Effector memory CD4-positive, alpha-beta T cell (primary cell): ENCODE results near the gene GJB5.
A peak's percentile ranks its signal among the peaks of the same experiment; 100 is the strongest.

Source experiments
- DNase-seq, 3 donors: peaks; one replicate each; pipeline ENCODE4 v3.0.0-alpha.2; 2020
- H3K27ac ChIP-seq: 2 replicates; pipeline ENCODE4 v1.7.0; 2013; ENCODE audit warnings: mild to moderate bottlenecking, low read length, moderate library complexity; ENCODE audit not compliant: insufficient read depth, poor library complexity, severe bottlenecking
- H3K27me3 ChIP-seq: replicated peaks from 2 replicates; pipeline ENCODE4 v1.7.0; 2013; ENCODE audit warnings: mild to moderate bottlenecking, low read length; ENCODE audit not compliant: insufficient read depth, control insufficient read depth, poor library complexity, severe bottlenecking
- H3K36me3 ChIP-seq: 2 replicates; pipeline ENCODE4 v1.7.0; 2013; ENCODE audit warnings: mild to moderate bottlenecking, low read length, moderate library complexity; ENCODE audit not compliant: control insufficient read depth, insufficient read depth
- H3K4me1 ChIP-seq: 2 replicates; pipeline ENCODE4 v1.7.0; 2013; ENCODE audit warnings: low read length, mild to moderate bottlenecking; ENCODE audit not compliant: control insufficient read depth, insufficient read depth, poor library complexity, severe bottlenecking
- H3K4me3 ChIP-seq: 2 replicates; pipeline ENCODE4 v1.7.0; 2013; ENCODE audit warnings: low read length, low read depth, mild to moderate bottlenecking; ENCODE audit not compliant: insufficient read depth, poor library complexity, severe bottlenecking
- H3K9me3 ChIP-seq: 2 replicates; pipeline ENCODE4 v1.7.0; 2013; ENCODE audit warnings: mild to moderate bottlenecking, low read length, moderate library complexity; ENCODE audit not compliant: control insufficient read depth

GJB5 gene

GRCh38 chr1:34781071-34781843, 26.4 kb downstream of the GJB5 start, which contains the start of gene GJB3:
TSS of gene GJB3 (plus strand) at chr1:34781214. CDS start at chr1:34784763, 3,549 bp downstream.
- H3K4me1 ChIP-seq, result peaks cover 12% of the 10 kb centered on the region
- no peak for DNase-seq
- peaks cover 18% of the 10 kb centered on the region for H3K27me3 ChIP-seq
- H3K9me3 ChIP-seq, result no peaks in the 10 kb centered on the region
- no peaks in the 10 kb centered on the region for H3K36me3 ChIP-seq
- H3K4me3 ChIP-seq, result peak within 1 kb of the TSS; percentile 29
- H3K27ac ChIP-seq, result no peak within 1 kb of the TSS

- no peak for DNase-seq
- H3K27me3 ChIP-seq, result peaks cover 18% of the 10 kb centered on the region
- H3K4me1 ChIP-seq, result peaks cover 12% of the 10 kb centered on the region
- H3K4me3 ChIP-seq, result peak overlapping the region; percentile 29
- H3K36me3 ChIP-seq, result no peaks in the 10 kb centered on the region
- no peak overlapping the region for H3K27ac ChIP-seq
- no peaks in the 10 kb centered on the region for H3K9me3 ChIP-seq
Observed at GRCh38 chr1:34781844-34782391, 27.1 kb downstream of the GJB5 start.

- H3K27me3 ChIP-seq, result peaks cover 18% of the 10 kb centered on the region
- no peak overlapping the region for H3K27ac ChIP-seq
- no peak for DNase-seq
- H3K9me3 ChIP-seq, result no peaks in the 10 kb centered on the region
- peaks cover 12% of the 10 kb centered on the region for H3K4me1 ChIP-seq
- no peak overlapping the region for H3K4me3 ChIP-seq
- H3K36me3 ChIP-seq, result no peaks in the 10 kb centered on the region
Observed at GRCh38 chr1:34784751-34785221, 29.9 kb downstream of the GJB5 start.

GRCh38 chr1:34785231-34785874, 30.5 kb downstream of the GJB5 start:
- H3K9me3 ChIP-seq, result no peaks in the 10 kb centered on the region
- H3K4me1 ChIP-seq, result peaks cover 12% of the 10 kb centered on the region
- H3K36me3 ChIP-seq, result no peaks in the 10 kb centered on the region
- DNase-seq, result no peak
- H3K4me3 ChIP-seq, result no peak overlapping the region
- H3K27me3 ChIP-seq, result peaks cover 18% of the 10 kb centered on the region
- H3K27ac ChIP-seq, result no peak overlapping the region

- Histone ChIP-seq H3K36me3 (no peaks in the 10 kb centered on the region), H3K4me1 (peaks cover 12% of the 10 kb centered on the region), H3K27me3 (peaks cover 14% of the 10 kb centered on the region), H3K9me3 (no peaks in the 10 kb centered on the region), H3K4me3 (no peak overlapping the region), H3K27ac (no peak overlapping the region)
- DNase-seq, result no peak
Observed at GRCh38 chr1:34785875-34786470, 31.1 kb downstream of the GJB5 start.

GRCh38 chr1:34786521-34787325, 31.9 kb downstream of the GJB5 start:
- DNase-seq, result peak; percentile 15 to 21 (median 20)

GRCh38 chr1:34787461-34788420, 32.9 kb downstream of the GJB5 start:
- no peaks in the 10 kb centered on the region for H3K36me3 ChIP-seq
- H3K9me3 ChIP-seq, result no peaks in the 10 kb centered on the region
- no peak overlapping the region for H3K27ac ChIP-seq
- no peak overlapping the region for H3K4me3 ChIP-seq
- DNase-seq, result no peak
- H3K4me1 ChIP-seq, result peaks cover 3% of the 10 kb centered on the region
- H3K27me3 ChIP-seq, result no peaks in the 10 kb centered on the region

More at GRCh38 chr1:34786521-34787325, 31.9 kb downstream of the GJB5 start:
- no peak overlapping the region for H3K4me3 ChIP-seq
- H3K27ac ChIP-seq, result no peak overlapping the region
- H3K9me3 ChIP-seq, result no peaks in the 10 kb centered on the region
- H3K36me3 ChIP-seq, result no peaks in the 10 kb centered on the region
- peaks cover 7% of the 10 kb centered on the region for H3K27me3 ChIP-seq
- peaks cover 5% of the 10 kb centered on the region for H3K4me1 ChIP-seq

GRCh38 chr1:34790985-34791384, 36.1 kb downstream of the GJB5 start:
- Histone ChIP-seq H3K4me3 (no peak overlapping the region), H3K27me3 (no peaks in the 10 kb centered on the region), H3K27ac (no peak overlapping the region), H3K4me1 (peaks cover 3% of the 10 kb centered on the region), H3K36me3 (no peaks in the 10 kb centered on the region), H3K9me3 (no peaks in the 10 kb centered on the region)
- no peak for DNase-seq
